Measurements from ENCODE around the gene CHRDL2.

Gene CHRDL2

GRCh38 chr11:74713686-74714085, 17.5 kb downstream of the CHRDL2 start:
- H3K4me3 ChIP-seq (ENCODE audit: low read depth, low read length) = no peak overlapping the region

DNA sequence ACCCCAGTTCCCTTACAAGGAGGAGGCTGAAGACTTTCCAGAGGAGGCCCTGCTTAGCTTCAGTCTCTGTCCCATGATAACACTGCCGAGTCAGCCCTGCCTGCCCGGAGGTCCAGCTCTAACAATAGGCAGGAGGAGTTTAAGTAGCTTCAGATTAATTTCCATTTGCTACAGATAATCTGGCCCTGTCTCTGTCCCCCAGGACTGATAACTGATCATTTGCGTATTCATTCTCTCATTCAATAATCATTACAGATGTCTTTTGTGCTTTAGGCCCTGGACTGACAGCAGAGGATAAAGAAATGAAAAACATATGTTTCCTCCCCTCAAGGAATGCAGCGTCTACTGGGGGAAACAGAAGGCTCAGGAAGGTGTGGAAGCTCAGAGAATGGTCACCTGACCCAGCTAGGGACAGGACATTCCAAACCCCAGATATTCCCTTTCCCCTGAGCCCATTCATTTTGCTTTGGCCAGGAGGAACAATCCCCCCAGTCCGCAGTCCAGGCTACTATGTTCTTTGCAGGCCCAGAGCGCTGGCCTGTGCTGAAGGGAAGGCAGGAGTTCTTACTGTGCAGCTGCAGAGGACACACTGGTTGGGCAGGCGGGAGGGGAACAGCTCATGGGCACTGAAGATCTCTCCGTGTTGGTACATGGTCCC, 20.8 kb downstream of the CHRDL2 start:
- no peak overlapping the region for H3K4me3 ChIP-seq (ENCODE audit: low read depth, low read length)

DNA sequence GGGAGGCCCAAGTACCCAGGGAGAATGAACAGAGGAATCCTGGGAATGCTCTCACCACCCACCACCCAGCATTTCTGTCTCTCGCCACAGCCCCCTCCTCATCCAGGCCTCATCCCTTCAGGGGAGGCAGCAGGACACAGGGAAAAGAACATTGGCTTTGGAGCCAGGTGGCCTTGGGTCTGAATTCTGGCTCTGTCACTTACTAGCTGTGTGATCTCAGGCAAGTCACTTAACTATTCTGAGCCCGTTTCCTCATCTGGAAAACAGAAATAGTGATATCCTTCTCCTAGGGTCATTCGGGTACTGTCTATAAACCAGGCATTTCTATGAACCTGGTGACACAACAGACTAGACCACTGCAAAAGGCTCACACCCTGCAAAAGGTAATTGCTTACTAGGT, 22.1 kb downstream of the CHRDL2 start:
- H3K4me3 ChIP-seq (ENCODE audit: low read depth, low read length) = no peak overlapping the region

- no peak overlapping the region for H3K4me3 ChIP-seq (ENCODE audit: low read depth, low read length)
These were observed 23.4 kb downstream of the CHRDL2 start for GRCh38 chr11:74707602-74708510.

DNA sequence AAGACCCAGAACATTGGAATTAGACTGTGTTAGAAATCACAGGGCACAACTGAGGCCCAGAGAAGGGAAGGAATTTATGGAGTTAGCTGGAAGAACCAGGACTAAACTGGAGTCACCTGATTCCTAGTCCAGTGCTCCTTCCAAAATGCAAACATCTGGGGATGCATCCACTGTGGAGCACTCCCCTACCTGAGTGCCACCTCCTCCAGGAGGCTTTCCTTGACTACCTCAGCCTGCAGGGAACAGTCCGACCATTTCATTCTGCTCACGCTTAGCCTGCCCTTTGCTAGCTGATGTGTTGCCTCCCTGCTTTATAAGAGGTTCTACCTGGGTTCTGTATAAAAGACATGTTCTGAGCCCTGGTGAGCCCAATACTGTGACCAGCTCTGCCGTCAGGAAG, 24.0 kb downstream of the CHRDL2 start:
- no peak overlapping the region for H3K4me3 ChIP-seq (ENCODE audit: low read depth, low read length)

GRCh38 chr11:74703211-74703610, 28.0 kb downstream of the CHRDL2 start:
- no peak overlapping the region for H3K4me3 ChIP-seq (ENCODE audit: low read depth, low read length)

- no peak overlapping the region for H3K4me3 ChIP-seq (ENCODE audit: low read depth, low read length)
These were observed 28.7 kb downstream of the CHRDL2 start for GRCh38 chr11:74702383-74703007.

- H3K4me3 ChIP-seq (ENCODE audit: low read depth, low read length) = no peak overlapping the region
These were observed 29.9 kb downstream of the CHRDL2 start for GRCh38 chr11:74701351-74701750.

GRCh38 chr11:74699615-74700396, 31.4 kb downstream of the CHRDL2 start:
- no peak overlapping the region for H3K4me3 ChIP-seq (ENCODE audit: low read depth, low read length)

DNA sequence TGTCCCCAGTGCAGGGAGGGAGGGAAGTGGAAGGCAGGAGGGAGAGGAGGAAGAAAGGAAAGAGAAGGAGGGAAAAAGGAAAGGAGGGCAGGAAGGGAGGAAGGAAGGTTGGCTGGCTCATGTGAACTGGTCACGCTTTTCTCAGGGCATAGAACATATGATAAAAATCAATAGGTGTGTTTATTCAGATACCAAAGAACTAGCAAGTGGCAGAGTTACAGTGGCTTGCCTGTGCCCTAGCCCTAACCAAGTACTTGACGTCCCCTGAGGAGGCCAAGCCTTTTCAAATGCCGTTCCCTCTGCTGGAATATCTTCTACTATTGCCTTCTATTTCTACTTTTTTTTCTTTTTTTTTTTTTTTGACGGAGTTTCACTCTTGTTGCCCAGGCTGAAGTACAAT, 33.5 kb downstream of the CHRDL2 start:
- no peak overlapping the region for H3K4me3 ChIP-seq (ENCODE audit: low read depth, low read length)

DNA sequence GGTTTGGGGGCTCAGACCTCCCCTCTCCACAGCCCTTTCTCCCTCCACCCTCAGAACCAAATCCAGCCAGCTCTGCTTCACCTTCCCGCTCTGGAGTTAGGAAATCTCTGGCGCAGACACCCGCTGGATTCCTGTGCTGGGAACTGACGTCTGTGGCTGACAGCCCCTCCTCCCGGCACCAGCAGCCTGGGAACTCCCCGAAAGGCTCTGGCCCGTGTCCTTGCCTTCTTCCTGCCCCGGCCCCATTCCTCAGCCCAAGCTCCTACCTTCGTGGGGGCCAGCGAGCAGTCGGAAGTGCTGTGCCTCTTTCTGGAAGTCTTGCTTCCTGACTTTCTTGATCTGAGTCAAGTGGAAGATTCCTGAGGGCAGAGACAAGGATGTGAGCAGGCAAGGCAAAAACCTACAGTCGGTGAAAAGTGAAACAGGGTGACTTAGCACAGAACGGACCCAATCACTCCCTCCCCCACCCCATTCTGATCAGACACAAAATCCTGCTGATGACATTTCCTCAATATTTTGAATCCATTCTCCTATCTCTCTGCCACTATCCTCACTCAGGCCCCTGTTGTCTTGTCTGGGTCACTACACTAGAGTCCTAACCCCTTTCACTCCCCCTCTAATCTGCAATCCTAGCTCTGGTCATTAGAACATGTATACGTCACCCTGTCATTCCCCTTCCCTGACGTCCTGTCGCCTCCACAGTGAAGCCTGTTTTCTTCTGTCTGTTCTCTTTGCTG, 34.1 kb downstream of the CHRDL2 start:
- no peak overlapping the region for H3K4me3 ChIP-seq (ENCODE audit: low read depth, low read length)

GRCh38 chr11:74696500-74696899, 34.7 kb downstream of the CHRDL2 start:
- H3K4me3 ChIP-seq (ENCODE audit: low read depth, low read length) = no peak overlapping the region

GRCh38 chr11:74695705-74696280, 35.4 kb downstream of the CHRDL2 start:
- no peak overlapping the region for H3K4me3 ChIP-seq (ENCODE audit: low read depth, low read length)

DNA sequence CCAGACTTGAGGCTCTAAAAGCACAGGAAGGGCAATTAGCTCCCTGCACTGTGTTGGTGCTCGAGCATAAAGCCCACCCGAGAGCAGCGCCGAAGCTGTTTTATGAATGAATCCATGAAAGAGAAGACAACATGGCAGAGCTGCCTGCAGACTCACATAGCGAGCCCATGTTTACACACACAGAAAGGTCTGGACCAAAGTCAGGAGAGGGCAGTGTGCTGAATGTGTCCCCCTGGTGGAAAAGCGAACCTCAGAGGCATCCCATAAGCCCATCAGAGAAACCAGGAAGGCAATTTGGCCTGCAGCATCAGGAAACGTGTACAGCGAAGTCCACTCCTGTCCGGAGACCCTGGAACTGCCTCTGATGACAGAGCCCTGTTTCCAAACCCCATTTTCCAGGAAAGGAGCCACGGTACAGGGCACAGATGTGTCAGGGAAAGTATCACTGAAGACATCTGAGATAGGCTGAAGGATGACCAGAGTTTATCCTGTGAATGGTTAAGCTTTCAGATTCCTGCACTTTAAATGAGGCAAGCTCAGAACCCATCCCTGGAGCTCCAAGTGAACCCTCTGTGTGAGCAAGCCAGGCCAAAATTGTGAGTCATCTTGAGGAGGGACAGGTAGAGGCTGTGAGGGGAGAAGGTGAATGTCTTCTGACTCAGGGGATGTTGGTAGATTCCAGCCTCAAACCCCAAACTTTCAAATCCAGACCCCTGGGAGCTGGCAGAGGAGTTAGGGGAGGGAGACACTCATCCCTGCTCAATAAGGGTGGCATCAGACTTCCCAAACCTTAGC, 36.9 kb downstream of the CHRDL2 start:
- H3K4me3 ChIP-seq (ENCODE audit: low read depth, low read length) = no peak overlapping the region

DNA sequence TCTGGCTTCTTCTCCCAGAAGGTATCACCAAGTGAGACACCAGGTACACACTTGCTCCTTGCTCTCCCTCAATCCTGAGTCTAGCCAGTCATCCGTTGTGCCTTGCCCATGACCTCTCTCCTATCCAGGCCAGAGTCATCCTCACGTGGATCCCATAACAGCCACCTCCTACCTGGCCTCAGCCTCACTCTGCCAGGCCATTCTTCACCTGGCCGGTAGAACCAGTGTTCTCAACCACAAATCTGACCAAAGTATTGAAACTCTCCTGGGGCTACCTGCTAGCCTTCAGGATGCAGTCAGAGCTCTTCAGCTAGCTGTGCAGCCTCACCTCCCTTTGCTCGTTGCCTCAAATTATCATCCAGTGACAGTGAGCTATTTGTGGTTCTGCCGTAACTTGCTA, 37.7 kb downstream of the CHRDL2 start:
- H3K4me3 ChIP-seq (ENCODE audit: low read depth, low read length) = no peak overlapping the region

DNA sequence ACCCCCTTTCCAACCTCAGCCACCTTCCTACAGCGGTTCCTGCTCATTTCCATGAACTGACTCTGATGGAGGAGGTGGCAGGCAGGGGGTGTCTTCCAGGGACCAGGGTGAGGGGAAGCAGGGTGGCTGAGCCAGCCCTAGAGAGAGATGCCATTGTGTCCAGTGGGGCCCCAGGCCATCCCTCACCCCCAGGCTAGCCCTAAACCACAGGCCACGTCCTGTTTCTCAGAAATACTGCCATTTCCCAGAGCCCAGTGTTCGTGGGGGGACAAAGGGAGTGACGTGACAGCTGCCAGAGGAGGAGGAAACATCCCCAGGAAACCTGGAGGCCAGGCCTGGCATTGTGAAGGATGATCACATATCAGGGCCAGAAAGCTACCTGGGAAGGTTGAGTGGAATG, 39.5 kb downstream of the CHRDL2 start:
- no peak overlapping the region for H3K4me3 ChIP-seq (ENCODE audit: low read depth, low read length)

DNA sequence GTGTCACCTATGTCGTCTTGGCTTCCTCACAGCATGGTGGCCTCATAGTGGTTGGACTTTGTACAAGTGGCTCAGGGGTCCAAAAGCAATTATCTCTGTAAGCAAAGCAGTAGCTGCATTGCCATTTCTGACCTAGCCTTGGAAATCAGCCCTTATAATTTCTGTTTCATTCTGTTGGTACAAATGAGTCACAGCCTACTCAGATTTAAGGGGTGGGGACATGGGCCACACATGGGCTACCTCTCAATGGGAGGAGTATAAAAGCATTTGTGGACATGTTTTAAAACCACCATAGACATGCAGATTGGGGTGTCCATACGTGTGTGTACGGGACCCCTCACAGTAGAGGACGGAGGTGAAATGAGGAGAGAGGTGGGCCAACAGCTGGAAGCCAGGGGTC, 41.6 kb downstream of the CHRDL2 start:
- no peak overlapping the region for H3K4me3 ChIP-seq (ENCODE audit: low read depth, low read length)

DNA sequence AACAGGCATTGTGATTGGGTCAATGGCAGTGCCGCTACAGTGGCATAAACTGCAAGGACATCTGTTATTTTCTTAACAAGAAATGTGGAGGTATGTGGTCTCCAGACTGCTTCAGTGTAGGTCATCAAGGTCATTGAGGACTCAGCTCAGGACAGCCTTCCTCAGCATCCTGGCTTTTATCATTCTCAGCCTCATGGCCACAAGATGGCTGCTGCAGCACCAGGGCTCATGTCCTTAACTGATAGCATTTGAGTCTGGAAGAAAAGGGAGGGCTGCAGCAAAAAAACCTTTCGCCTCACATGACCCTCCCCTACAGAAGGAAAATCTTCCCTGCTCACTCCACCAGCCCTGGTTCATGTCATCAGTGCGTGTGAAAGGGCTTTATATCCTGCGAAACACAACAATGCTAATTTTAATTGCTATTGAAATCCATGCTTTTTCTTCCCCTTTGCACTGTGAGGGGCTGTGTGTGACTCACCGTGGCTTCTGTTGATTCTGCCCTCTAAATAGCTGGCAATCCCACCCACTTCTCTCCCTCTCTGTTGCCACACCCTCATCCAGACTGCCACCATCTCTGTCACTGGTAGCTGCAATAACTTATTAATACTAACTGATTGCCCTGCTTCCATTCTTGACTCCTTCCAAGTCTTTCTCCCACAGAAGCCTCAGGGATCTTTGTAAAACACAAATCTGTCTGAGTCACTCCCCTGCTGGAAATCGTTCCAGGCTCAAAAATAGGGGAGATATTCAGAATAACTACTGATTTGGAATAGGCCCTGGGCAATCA, 43.8 kb downstream of the CHRDL2 start:
- no peak overlapping the region for H3K4me3 ChIP-seq (ENCODE audit: low read depth, low read length)

- no peak overlapping the region for H3K4me3 ChIP-seq (ENCODE audit: low read depth, low read length)
These were observed 44.4 kb downstream of the CHRDL2 start for GRCh38 chr11:74686792-74687191.
